ENCODE measurements around the gene RBM12.
"Not testable (repeated sequence)": the region's sequence is repeated elsewhere in the genome, so short reads cannot be mapped to it uniquely, and the experiment has no call there.

Gene RBM12, protein sequence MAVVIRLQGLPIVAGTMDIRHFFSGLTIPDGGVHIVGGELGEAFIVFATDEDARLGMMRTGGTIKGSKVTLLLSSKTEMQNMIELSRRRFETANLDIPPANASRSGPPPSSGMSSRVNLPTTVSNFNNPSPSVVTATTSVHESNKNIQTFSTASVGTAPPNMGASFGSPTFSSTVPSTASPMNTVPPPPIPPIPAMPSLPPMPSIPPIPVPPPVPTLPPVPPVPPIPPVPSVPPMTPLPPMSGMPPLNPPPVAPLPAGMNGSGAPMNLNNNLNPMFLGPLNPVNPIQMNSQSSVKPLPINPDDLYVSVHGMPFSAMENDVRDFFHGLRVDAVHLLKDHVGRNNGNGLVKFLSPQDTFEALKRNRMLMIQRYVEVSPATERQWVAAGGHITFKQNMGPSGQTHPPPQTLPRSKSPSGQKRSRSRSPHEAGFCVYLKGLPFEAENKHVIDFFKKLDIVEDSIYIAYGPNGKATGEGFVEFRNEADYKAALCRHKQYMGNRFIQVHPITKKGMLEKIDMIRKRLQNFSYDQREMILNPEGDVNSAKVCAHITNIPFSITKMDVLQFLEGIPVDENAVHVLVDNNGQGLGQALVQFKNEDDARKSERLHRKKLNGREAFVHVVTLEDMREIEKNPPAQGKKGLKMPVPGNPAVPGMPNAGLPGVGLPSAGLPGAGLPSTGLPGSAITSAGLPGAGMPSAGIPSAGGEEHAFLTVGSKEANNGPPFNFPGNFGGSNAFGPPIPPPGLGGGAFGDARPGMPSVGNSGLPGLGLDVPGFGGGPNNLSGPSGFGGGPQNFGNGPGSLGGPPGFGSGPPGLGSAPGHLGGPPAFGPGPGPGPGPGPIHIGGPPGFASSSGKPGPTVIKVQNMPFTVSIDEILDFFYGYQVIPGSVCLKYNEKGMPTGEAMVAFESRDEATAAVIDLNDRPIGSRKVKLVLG

DNA sequence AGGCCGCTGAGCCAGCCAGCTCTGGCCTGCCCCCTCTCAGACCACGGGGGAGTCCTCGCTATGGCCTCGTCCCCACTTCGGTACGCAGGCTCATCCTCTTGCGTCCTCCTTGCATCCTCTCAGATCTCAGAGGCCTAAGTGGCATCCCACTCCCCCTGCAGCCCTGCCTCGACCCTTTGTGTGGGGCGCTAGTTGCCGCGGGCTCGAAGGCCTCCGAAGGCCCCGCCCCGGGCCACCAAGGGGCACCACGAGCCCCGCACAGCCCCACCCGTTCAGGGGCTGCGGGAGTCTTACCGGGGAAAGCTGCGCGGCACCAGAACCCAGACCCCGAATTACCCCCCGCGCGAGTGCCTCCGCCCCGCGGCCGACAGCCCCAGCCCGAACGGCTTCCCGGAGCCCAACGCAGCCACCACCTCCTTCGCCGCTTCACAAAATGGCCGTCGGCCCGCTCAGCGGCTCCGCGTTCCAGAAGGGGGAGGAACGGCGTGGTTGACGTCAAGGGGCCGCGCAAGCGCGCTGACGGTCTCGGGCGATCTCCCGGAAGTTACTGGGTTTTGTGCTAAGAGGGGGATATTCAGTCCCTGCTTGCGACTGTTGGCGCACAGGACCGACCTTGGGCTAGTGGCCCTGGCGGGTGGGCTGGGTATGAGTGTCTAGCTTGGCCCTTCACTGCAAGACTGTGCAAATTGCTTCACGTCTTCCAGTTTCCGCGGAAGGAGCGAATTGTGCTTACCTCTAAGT lies at the start of gene RBM12, which contains the start of gene CPNE1:
Gene RBM12, minus strand, starts transcription at position 435 of the 741 bp plus-strand sequence. CDS start 9,578 bp downstream, outside the sequence.
Gene CPNE1, minus strand, starts transcription at position 435 of the 741 bp plus-strand sequence. CDS start 31,977 bp downstream, outside the sequence.
- peak; percentile 94 for DNase-seq

DNA sequence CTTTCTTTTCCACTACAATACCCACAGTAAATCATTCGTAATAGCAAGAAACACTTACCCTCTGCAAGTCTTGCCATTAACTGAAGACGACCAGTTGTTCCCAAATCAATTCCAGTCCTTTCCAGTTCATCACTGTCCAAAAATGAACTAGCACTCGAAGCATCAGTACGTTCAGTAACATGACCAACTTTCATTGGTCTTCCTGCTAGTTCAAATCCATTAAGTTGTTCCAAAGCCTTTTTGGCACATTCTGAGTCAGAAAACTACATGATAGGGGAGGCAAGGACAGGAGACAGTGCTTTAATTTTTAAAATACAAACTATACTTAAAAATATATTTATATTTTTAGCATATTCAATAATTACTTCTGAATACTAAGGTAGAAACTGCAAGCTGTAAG lies 49.4 kb upstream of the RBM12 start:
- no peak for DNase-seq

DNA sequence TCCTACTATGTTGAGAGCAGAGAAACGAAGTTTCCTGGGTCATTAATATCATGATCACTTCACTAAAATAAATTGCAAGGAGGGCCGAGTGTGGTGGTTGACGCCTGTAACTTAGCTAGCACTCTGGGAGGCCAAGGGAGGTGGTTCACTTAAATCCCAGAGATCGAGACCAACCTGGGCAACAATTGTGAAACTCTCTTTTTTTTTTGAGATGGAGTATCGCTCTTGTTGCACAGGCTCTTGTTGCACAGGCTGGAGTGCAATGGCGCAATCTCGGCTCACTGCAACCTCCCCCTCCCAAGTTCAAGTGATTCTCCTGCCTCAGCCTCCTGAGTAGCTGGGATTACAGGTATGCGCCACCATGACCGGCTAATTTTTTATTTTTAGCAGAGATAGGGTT lies 48.4 kb upstream of the RBM12 start:
- not testable (repeated sequence) for DNase-seq

DNA sequence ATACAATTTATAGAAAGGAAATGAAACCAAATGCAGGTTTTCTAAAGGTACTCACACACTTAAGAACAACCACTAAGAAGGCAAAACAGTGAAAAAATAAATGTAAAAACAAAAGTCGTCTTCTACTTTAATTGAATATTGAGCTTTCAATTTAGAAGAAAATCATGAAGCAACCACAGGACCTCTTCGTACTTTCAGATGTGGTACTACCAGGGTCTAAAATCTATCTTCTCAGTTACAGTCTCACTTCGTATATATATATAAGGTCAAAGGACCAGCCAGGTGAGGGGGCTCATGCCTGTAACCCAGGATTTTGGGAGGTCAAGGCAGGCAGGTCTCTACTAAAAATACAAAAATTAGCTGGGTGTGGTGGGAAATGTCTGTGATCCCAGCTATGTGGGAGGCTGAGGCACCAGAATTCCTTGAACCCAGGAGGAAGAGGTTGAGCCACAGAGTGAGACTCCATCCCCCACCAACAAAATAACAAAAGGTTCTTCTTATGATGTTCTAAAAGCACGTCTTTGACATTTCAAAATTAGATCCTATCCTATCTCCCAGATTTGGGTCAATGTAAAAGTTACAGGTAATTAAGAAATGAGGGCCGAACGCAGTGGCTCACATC lies 47.0 kb upstream of the RBM12 start:
- DNase-seq: no peak

DNA sequence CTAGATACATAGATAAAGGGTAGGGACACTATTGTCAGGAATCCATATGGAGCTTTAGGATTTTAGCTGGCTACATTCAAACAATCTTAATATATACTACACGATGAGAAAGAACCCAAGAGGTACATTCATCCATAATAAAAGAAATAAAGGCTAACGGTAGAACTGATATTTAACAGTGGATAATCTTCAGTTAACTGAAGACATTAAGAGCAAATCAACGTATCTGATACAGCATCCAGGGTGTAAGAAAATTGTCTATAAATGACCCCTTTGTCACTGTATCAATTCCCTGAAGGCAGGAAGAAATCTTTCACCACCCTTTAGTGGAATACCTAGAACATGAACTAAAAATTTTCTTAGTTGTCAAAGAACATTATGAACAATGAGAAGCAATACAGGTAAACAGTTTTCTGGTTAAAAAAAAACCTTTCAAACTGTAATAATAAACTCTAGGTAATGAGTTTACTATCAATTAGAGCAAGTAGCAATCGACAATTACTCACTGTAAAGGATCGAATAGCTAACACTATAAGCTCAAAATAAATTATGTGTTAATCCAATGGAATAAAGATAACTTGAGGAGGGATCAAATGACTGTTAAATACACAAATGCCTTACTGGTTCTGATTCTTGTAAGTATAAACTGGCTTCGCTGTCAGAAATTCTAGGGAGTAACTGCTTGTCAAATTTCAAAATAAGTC lies 46.3 kb upstream of the RBM12 start:
- no peak for DNase-seq

DNA sequence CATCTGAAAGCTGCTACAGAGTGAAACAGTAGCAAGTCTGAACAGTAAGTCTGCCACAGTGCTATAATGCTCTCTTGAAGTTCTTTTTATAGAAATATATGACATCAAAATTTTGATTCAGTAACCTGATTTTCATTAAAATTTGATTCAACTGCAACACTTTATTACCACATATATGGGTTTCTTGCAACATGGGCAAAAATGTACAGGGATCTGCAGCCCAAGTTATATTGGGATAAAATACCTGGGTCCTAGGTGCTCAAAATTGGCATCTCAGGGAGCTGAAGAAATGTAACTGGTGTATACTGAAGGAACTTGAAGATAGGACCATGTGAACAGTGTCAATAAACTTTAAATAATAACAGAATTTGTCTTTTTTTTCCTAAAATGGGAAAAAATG lies 45.3 kb upstream of the RBM12 start:
- DNase-seq: no peak

DNA sequence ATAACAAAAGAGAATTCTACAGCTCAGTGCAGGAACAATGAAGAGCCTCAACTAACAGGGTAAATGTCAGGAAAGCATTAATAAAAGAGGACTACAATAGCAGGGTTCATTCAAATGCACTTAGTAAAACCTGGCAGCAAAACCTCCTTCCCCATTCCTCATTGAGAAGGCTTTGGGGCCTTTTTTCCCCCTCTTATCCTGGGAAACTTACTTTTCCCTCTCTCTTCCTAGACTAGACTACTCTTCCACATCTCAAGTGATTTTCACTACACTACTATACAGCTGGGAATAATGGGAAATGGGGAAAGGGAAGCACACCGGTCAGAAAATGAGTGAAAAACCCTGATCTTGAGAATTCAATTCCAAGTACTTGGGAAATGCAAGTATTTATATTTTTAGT lies 44.6 kb upstream of the RBM12 start:
- no peak for DNase-seq

DNA sequence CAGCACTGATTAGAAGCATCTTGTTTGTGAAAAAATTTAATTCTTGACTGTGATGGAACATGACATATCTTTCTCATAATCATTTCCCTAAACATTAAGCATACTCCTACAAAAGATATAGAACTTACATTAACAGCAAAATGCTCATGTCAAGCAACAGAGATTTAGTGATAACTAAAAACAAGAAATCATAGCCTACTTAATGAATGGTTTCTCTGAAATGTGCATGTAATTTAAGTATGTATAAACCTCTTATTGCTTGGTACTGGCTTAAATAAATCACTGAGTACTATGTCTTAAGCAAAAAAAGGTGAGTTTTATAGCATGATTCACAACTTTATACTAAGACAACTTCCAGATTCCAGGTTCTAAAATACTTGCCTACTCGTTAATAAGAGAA lies 43.8 kb upstream of the RBM12 start:
- DNase-seq: no peak

DNA sequence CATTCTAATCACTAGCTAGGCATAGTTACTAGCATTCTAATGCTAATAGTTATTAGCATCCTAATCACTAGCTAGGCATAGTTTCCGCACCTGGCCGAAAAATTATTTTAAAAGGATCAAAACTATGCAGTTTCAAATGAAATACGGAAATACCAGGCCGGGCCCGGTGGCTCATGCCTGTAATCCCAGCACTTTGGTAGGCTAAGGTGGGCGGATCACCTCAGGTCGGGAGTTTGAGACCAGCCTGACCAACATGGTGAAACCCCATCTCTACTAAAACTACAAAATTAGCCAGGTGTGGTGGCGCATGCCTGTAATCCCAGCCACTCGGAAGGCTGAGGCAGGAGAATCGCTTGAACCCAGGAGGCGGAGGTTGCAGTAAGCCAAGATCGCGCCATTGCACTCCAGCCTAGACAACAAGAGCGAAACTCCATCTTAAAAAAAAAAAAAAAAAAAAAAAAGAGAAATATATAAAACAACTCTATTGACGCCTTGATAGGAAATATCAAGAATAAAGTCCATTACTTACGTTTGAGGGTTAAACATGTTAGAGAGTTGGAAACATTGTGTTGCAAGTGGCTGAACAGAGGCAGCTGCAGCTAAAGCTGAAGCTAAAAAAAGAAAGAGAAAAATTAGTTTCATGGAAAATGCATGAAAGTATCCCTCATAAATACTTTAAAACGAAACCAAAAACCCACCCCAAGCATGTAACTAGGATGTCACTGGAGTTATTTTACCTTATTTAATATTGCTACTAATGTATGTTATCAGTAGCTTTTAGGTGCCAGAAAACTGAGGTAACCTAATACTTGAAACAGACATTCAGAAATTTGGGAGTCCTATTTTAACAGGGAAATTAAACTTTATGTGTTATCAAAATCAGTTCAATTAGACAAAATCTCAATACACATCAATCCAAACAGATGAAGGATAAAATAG lies 42.2 kb upstream of the RBM12 start:
- not testable (repeated sequence) for DNase-seq

DNA sequence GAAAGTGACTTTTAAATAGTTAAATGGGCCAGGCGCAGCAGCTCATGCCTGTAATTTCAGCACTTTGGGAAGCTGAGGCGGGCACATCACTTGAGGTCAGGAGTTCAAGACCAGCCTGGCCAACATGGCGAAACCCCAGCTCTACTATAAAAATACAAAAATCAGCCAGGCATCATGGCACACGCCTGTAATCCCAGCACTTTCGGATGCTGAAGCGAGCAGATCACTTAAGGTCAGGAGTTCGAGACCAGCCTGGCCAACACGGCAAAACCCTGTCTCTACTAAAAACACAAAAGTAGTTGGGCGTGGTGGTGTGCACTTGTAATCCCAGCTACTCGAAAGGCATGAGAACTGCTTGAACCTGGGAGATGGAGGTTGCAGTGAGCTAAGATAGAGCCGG lies 41.2 kb upstream of the RBM12 start:
- not testable (repeated sequence) for DNase-seq

DNA sequence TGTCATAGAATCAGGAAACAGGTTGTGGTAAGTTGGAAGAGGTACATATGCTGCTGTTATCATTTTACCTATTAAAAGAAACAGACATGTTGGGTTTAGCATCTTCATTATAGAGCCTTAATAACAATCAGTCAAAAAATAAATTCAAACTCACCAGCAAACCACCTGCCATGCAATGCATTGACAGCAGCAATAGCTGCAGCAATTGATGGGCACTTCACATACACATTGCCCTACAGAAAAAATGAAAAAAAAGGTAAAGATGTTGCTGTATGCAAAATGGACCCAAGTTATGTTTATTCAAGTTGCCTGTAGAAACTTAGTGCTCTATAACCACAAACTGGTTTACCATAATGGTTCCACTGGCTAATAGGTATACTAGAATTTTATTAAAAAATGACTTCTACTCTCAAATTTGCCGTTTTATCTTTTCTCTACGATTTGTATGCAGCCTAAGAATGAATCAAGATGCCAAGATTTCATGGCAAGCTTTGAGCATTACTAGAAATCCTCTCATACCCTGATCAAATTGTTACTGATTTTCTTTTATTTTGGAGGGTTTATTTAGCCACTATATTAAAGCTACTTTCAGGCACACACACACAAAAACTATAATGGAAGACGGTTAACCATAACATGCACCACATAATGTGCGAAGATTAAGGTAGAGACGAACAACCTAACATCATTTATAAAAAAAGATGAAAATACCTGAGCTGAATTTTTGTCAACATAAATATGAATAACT lies 40.0 kb upstream of the RBM12 start:
- DNase-seq: no peak

DNA sequence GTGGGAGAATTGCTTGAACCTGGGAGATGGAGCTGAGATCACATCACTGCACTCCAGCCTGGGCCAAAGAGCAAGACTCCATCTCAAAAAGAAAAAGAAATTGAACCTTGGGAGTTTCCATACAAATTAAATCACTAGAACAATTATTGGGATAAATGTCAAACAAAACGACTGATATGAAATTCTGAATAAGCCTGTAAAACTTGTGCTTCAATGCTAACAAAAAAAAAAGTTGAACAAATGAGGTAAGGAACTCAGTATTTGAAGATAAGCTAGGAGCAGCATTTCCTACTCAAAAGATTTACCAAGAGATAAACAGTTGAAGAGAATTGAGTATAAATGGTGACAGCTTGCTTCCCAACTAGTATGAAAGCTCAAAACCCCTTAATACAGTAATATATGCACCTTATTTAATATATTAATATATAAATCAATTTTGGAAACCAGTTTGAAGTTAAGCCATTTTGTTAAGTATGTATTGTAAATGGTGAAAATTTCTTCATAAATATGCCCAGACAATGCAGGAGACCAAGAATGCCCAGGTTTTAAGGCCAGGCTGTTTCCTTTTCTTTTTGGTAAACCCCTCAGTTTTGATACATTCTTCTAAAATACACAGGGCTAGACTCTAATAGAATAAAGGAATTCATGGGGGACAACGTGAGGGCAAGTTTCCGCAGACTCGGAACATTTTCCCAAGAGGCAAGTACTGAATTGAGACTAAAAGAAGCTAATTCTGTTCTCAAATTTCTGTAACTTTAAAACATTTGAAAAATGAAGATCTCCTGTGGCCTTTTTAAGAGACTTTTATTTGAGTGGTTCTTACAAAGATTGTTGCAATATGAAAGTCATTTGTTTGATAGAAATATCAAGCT lies 38.4 kb upstream of the RBM12 start:
- DNase-seq: peak; percentile 18

DNA sequence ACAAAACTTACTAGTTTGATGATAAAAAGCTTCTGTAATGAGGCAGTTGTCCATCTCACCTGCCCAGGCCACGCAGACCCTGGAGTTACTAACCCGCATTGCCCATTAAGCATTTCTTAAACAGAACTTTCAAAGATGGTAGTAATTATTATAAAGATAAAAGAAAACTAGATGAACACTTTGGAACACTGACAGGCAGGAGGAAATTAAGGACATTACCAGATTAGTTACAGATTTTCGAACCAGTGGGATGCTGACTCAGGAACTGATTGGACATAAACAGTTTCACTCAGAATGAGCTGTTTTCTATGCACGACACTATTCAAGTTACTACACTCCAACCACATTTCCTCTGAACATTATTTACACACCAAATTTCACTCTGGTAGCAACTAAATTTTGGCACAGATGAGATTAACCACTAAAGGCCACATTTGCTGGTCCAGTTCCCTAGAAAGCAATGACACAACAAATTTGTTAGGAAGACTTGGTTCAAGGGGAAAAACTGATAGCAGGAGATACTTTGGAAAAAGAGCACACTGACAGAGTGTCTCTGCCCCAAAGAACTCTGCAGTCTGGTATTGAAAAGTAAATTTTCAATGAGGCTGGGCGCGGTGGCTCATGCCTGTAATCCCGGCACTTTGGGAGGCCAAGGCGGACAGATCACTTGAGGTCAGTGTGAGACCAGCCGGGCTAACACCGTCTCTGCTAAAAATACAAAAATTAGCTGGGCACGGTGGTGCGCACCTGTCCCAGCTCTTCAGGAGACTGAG lies 37.5 kb upstream of the RBM12 start:
- DNase-seq: peak; percentile 42

DNA sequence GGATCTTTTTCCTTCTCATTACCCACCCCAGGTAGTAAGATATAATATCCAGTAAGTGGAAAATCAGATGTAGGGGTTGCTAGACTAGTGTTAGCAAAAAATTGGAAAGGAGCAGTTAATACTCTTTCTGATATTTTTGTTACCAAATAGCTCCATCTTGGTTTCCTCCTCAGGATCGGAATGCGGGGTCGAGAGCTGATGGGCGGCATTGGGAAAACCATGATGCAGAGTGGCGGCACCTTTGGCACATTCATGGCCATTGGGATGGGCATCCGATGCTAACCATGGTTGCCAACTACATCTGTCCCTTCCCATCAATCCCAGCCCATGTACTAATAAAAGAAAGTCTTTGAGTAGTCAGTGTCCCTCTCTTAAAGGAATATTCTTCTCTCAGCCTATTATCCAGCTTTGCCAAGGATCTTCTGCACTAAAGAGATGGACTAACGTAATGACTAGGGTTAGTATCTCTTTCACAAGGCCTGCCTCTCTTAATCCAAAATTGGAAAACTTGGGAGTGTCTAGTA lies 36.0 kb upstream of the RBM12 start:
- peak; percentile 47 for DNase-seq

DNA sequence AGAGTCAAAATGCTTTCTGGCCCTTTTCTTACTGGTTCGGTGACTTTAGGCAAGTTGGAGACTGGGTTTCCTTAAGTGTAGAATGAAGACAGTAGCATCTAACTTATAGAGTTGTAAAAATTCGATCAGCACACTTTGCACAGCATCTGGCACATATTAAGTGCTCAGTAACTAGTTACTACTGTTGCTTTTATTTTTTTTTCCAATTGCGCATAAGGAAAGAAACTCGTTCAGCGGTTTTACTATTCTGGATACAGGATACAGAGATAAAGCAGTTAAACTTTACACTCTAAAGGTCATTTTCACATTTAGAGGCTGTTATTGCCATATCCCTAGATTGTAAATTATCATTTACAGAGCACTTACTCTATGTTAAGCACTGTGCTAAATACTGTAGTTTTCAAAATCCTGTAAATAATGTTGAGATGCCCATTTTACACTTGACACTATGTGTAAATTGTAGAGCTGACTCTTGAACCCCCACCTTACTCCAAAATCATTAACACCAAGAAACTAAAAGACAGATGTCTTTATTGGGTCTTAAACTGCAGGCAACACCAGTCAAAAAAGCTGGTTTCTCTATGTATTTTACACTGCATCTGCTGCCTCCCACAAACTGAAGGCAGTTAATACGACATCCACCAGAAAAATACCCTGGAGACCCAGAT lies 35.4 kb upstream of the RBM12 start:
- DNase-seq: peak; percentile 59

DNA sequence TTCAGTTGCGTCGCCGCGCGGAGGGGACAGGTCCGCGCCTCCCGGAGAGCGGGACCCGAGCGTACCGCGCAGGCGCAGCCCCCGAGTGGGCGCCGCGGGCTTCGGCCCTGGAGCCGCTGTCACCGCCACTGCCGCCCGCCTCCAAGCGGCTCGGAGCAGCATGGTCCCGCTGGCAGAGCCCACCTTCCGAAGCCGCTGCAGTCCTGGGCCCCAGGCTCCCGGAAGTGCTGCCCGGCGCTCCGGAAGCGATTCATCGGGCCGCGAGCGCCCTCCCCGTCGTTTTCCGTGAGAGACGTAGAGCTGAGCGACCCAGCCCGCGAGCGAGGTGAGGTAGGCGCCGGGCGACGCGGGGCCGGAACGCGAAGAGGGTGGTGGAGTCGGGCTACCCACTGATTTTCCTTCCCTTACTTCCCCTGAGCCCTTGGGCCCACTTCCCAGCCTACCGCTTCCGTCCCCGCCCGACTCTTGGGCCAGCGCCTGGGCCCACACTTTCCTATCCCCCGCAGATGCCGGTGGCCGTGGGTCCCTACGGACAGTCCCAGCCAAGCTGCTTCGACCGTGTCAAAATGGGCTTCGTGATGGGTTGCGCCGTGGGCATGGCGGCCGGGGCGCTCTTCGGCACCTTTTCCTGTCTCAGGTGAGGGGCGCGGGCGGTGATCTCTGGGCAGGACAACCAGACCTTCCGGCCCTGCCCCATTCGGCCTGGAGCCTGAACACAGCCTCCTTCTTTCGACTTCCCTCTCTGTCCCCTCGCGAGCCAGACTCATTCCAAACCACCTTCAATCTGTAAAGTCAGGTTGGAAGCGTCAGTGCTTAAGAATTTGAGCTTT lies 34.6 kb upstream of the RBM12 start, which contains the start of the genes NFS1 and ROMO1:
Gene NFS1, minus strand, starts transcription at position 226 of the 830 bp plus-strand sequence. Its CDS starts 64 bp downstream, at position 162.
Gene ROMO1, plus strand, starts transcription at position 279 of the 830 bp plus-strand sequence. Its CDS starts 228 bp downstream, at position 507.
- peak; percentile 92 for DNase-seq

Measured in OCI-M1 (cell line).